A549 (cell line): ENCODE data around the gene PRSS12. TPM values are rescaled to one million over a fixed set of nuclear protein-coding genes. Genes with fewer than 3 reads are reported as not detected.

ENCODE experiments used
- ATAC-seq, 2 experiments: fragments of 200-7000 bp in 1 of 2; fragments of >200 bp in 1 of 2; cut with Nextera tagmentation in 1 of 2; cut with Tn5 transposase in 1 of 2; 3 replicates each; pipeline versions ENCODE4 v1.8.0 to v1.9.1; 2018 to 2020; ENCODE audit warnings: mild to moderate bottlenecking in 1 of 2, moderate library complexity in 1 of 2
- CTCF ChIA-PET: fragments of 300-600 bp; sonication (Branson Sonifier 250); formaldehyde crosslinking; extraction: SDS; loops from one replicate; lab custom pipeline; 2021; ENCODE audit warnings: antibody characterized with exemption, inconsistent platforms; lab: Yijun Ruan, JAX
- POLR2A ChIA-PET: fragments of 350-600 bp; formaldehyde crosslinking; extraction: SDS; loops from one replicate; lab custom pipeline; 2021; ENCODE audit warnings: antibody characterized with exemption, inconsistent platforms; lab: Yijun Ruan, JAX
- DNase-seq, 2 experiments: peaks; one replicate each; pipeline versions ENCODE4 v3.0.0 to v3.0.0-alpha.2; 2011 to 2016; ENCODE audit warnings: low read depth in 1 of 2, low spot score in 1 of 2
- FAIRE-seq: peaks from 2 replicates; lab custom pipeline; 2011; peaks lifted over from hg19 to GRCh38; lab: Jason Lieb, UNC
- H3K27ac ChIP-seq, 2 experiments: fragments of >200 bp; sonication (Bioruptor Twin); formaldehyde crosslinking; 3 replicates each; pipeline ENCODE4 v1.5.1; 2016 to 2017
- H3K4me1 ChIP-seq: fragments of >200 bp; sonication (Bioruptor Twin); formaldehyde crosslinking; 3 replicates; pipeline ENCODE4 v1.6.1; 2016
- H3K4me2 ChIP-seq: fragments of >200 bp; sonication (Bioruptor Twin); formaldehyde crosslinking; 3 replicates; pipeline ENCODE4 v1.6.1; 2016
- H3K4me3 ChIP-seq: fragments of >200 bp; sonication (Bioruptor Twin); formaldehyde crosslinking; 3 replicates; pipeline ENCODE4 v1.5.1; 2016
- H3K9me3 ChIP-seq: fragments of >200 bp; sonication (Bioruptor Twin); formaldehyde crosslinking; 3 replicates; pipeline ENCODE4 v1.6.1; 2016
- BCL3 ChIP-seq: fragments of >200 bp; sonication (Bioruptor Twin); formaldehyde crosslinking; IDR thresholded peaks from 3 replicates; pipeline ENCODE4 v1.6.1; 2016
- CBX8 ChIP-seq: fragments of 200-600 bp; sonication (generic); IDR thresholded peaks from 2 replicates; pipeline ENCODE4 v1.6.1; 2016
- CHD4 ChIP-seq: fragments of 200-600 bp; sonication (generic); IDR thresholded peaks from 2 replicates; pipeline ENCODE4 v1.6.1; 2016; ENCODE audit warnings: antibody characterized with exemption, mild to moderate bottlenecking, borderline replicate concordance
- CTCF ChIP-seq: fragments of >200 bp; sonication (Bioruptor Twin); formaldehyde crosslinking; IDR thresholded peaks from 3 replicates; pipeline ENCODE4 v1.5.1; 2016
- EHF ChIP-seq: fragments of 250-450 bp; sonication (Bioruptor Pico); IDR thresholded peaks from 2 replicates; pipeline ENCODE4 v1.5.0; 2020; ENCODE audit warnings: mild to moderate bottlenecking
- EHMT2 ChIP-seq: fragments of 200-600 bp; sonication (generic); IDR thresholded peaks from 2 replicates; pipeline ENCODE4 v1.6.1; 2016; ENCODE audit warnings: antibody characterized with exemption, low read depth, mild to moderate bottlenecking, moderate library complexity
- ESRRA ChIP-seq: fragments of 150-350 bp; IDR thresholded peaks from 2 replicates; pipeline ENCODE4 v1.6.1; 2014; ENCODE audit warnings: mild to moderate bottlenecking, low read length, borderline replicate concordance
- FOSL2 ChIP-seq, 2 experiments: fragments of 450-650 bp in 1 of 2; fragments of >200 bp in 1 of 2; sonication (Bioruptor Twin) in 1 of 2; formaldehyde crosslinking; IDR thresholded peaks; 2 replicates each; pipeline versions ENCODE4 v1.5.0 to v1.6.1; 2016 to 2020; ENCODE audit warnings: mild to moderate bottlenecking in 1 of 2, moderate library complexity in 1 of 2
- HMGXB4 ChIP-seq: fragments of 250-450 bp; sonication (Bioruptor Pico); IDR thresholded peaks from 2 replicates; pipeline ENCODE4 v1.5.0; 2021; ENCODE audit warnings: mild to moderate bottlenecking, moderate library complexity, borderline replicate concordance
- HOXB13 ChIP-seq: fragments of 250-450 bp; sonication (Bioruptor Pico); IDR thresholded peaks from 2 replicates; pipeline ENCODE4 v1.5.0; 2020; ENCODE audit warnings: low read depth, mild to moderate bottlenecking, moderate library complexity
- HOXB5 ChIP-seq: fragments of 250-450 bp; sonication (Bioruptor Pico); IDR thresholded peaks from 2 replicates; pipeline ENCODE4 v1.5.0; 2020; ENCODE audit warnings: mild to moderate bottlenecking, moderate library complexity
- MAX ChIP-seq: IDR thresholded peaks from 2 replicates; pipeline ENCODE4 v1.6.1; 2012
- MAZ ChIP-seq: fragments of 150-350 bp; IDR thresholded peaks from 2 replicates; pipeline ENCODE4 v1.6.1; 2014; ENCODE audit warnings: antibody characterized with exemption, low read depth, low read length, borderline replicate concordance
- NFE2L2 ChIP-seq: fragments of 150-350 bp; conservative IDR thresholded peaks from 2 replicates; pipeline ENCODE4 v1.6.1; 2014; ENCODE audit warnings: low read length
- PBX3 ChIP-seq: IDR thresholded peaks from 2 replicates; pipeline ENCODE4 v1.6.1; 2012
- REST ChIP-seq: fragments of 200-600 bp; sonication (generic); IDR thresholded peaks from 2 replicates; pipeline ENCODE4 v1.6.1; 2016; ENCODE audit warnings: antibody characterized with exemption, mild to moderate bottlenecking, moderate library complexity
- RFX5 ChIP-seq: fragments of 450-650 bp; IDR thresholded peaks from 2 replicates; pipeline ENCODE4 v1.7.1; 2014; ENCODE audit warnings: antibody characterized with exemption, mild to moderate bottlenecking, moderate library complexity
- ZNF302 ChIP-seq: fragments of 250-450 bp; sonication (Bioruptor Pico); IDR thresholded peaks from 2 replicates; pipeline ENCODE4 v1.9.0; 2021; ENCODE audit warnings: inconsistent platforms, mild to moderate bottlenecking, moderate library complexity
- ZSCAN20 ChIP-seq: fragments of 250-450 bp; sonication (Bioruptor Pico); IDR thresholded peaks from 2 replicates; pipeline ENCODE4 v1.8.0; 2022; ENCODE audit warnings: mild to moderate bottlenecking, moderate library complexity
- WGBS: methylation state at CpG from one replicate; pipeline ENCODE4 v1.1.6; 2017; ENCODE audit errors: missing lambda C conversion rate; 5-methylcytosine and 5-hydroxymethylcytosine counted together
- polyA plus RNA-seq, 4 experiments: library from polyadenylated mRNA; depleted of rRNA in 3 of 4; stranded (reverse); fragments of >200 nt; fragmentation: RNase III in 1 of 4; extraction: RNeasy Plus Mini Kit Qiagen cat#74134 plus additional on column Dnase treatment in 1 of 4; gene quantifications; 2 replicates in 3 of 4; 3 replicates in 1 of 4; pipeline ENCODE4 v1.2.3, GENCODE V29; 2011 to 2017

PRSS12 gene
- polyA plus RNA-seq, 2 of the 4 experiments (the other 2 are of a cell fraction), result 0.34 to 0.36 TPM

GRCh38 chr4:118344801-118345200 is 8.0 kb downstream of the PRSS12 start:
- DNase-seq (no peak), FAIRE-seq (no peak), ATAC-seq (no peak)
- Histone ChIP-seq H3K4me1 (no peaks in the 10 kb centered on the region), H3K4me2 (no peak overlapping the region), H3K27ac (no peak overlapping the region), H3K4me3 (no peak overlapping the region), H3K9me3 (no peaks in the 10 kb centered on the region)
- POLR2A ChIA-PET, result no interaction called here
- no peak for TF ChIP-seq PBX3
- TF ChIP-seq ZSCAN20 (CRISPR knock-in tag), result no peak
- CTCF ChIA-PET, result interaction anchor here (3.5 kb wide), 1 partner anchor 9 kb away, joined by 11 read pairs; the partner anchor contains the start of gene PRSS12

- ChIA-PET CTCF (interaction anchor here (3.5 kb wide), 1 partner anchor 10 kb away, joined by 11 read pairs; the partner anchor contains the start of gene PRSS12), POLR2A (no interaction called here)
- FAIRE-seq, result no peak
- 71% methylated on average over 3 of the region's 3 CpGs for WGBS
- H3K4me3 ChIP-seq, result no peak overlapping the region
- no peak for ATAC-seq
- no peak for DNase-seq
- H3K27ac ChIP-seq, result no peak overlapping the region
- H3K9me3 ChIP-seq, result no peaks in the 10 kb centered on the region
- no peaks in the 10 kb centered on the region for H3K4me1 ChIP-seq
- no peak for TF ChIP-seq BCL3
- no peak for TF ChIP-seq NFE2L2
- TF ChIP-seq CTCF, result no peak
- TF ChIP-seq FOSL2 (IDR thresholded peaks at IDR 0.05), result no peak
- no peak for TF ChIP-seq FOSL2 (CRISPR knock-in tag; IDR thresholded peaks at IDR 0.05)
- H3K4me2 ChIP-seq, result no peak overlapping the region
Measured at GRCh38 chr4:118343501-118343900, 9.3 kb downstream of the PRSS12 start.

GRCh38 chr4:118340109-118340508 is 12.7 kb downstream of the PRSS12 start:
- ATAC-seq (no peak), FAIRE-seq (no peak), DNase-seq (no peak)
- WGBS, result 41% methylated on average over 2 of the region's 2 CpGs
- H3K4me3 ChIP-seq, result no peak overlapping the region
- TF ChIP-seq EHMT2 (no peak), NFE2L2 (no peak), CHD4 (no peak), REST (no peak), EHF (CRISPR knock-in tag) (no peak), HOXB5 (CRISPR knock-in tag) (no peak), HMGXB4 (CRISPR knock-in tag) (no peak), ZNF302 (CRISPR knock-in tag) (no peak), CBX8 (no peak), CTCF (no peak), RFX5 (no peak), HOXB13 (no peak), MAZ (no peak), ESRRA (no peak), MAX (no peak)
- no peaks in the 10 kb centered on the region for H3K4me1 ChIP-seq
- no peaks in the 10 kb centered on the region for H3K9me3 ChIP-seq
- H3K27ac ChIP-seq, result no peak overlapping the region
- CTCF ChIA-PET, result interaction anchor here (1.5 kb wide), 1 partner anchor 13 kb away, joined by 6 read pairs; the partner anchor contains the start of gene PRSS12
- POLR2A ChIA-PET, result no interaction called here
- no peak overlapping the region for H3K4me2 ChIP-seq
